Choroid plexus epithelial cell (primary cell): ENCODE data around the gene USP17L13.
"Not testable (repeated sequence)": the region's sequence is repeated elsewhere in the genome, so short reads cannot be mapped to it uniquely, and the experiment has no call there.

ENCODE experiments used
- DNase-seq: peaks from one replicate; pipeline ENCODE4 v3.0.0-alpha.2; 2010; ENCODE audit warnings: low read depth
- H3K4me3 ChIP-seq: 2 replicates; pipeline ENCODE4 v1.5.1; 2011; ENCODE audit warnings: low read depth, mild to moderate bottlenecking, control low read depth, low read length, moderate library complexity

Gene USP17L13

GRCh38 chr4:9224596-9224995, at the start of gene USP17L13:
Gene USP17L13, plus strand, starts transcription at chr4:9224896. Its CDS starts 0 bp downstream, at chr4:9224896.
- not testable (repeated sequence) for DNase-seq, H3K4me3 ChIP-seq

- not testable (repeated sequence) for DNase-seq, H3K4me3 ChIP-seq
Measured at GRCh38 chr4:9210357-9210756, 14.3 kb upstream of the USP17L13 start, which contains the start of gene USP17L10. Gene USP17L10, plus strand, starts transcription at chr4:9210657. Its CDS starts 0 bp downstream, at chr4:9210657.

GRCh38 chr4:9214701-9215100, 10.0 kb upstream of the USP17L13 start:
- H3K4me3 ChIP-seq, DNase-seq: not testable (repeated sequence)

- H3K4me3 ChIP-seq, DNase-seq: not testable (repeated sequence)
Measured at GRCh38 chr4:9215105-9215504, 9.6 kb upstream of the USP17L13 start, which contains the start of gene USP17L11. Gene USP17L11, plus strand, starts transcription at chr4:9215405. Its CDS starts 0 bp downstream, at chr4:9215405.

GRCh38 chr4:9219852-9220251, 4.8 kb upstream of the USP17L13 start, which contains the start of gene USP17L12:
Gene USP17L12, plus strand, starts transcription at chr4:9220152. Its CDS starts 0 bp downstream, at chr4:9220152.
- not testable (repeated sequence) for H3K4me3 ChIP-seq

GRCh38 chr4:9230249-9230648, 5.6 kb downstream of the USP17L13 start:
- H3K4me3 ChIP-seq, DNase-seq: not testable (repeated sequence)

More at GRCh38 chr4:9219852-9220251, 4.8 kb upstream of the USP17L13 start, which contains the start of gene USP17L12:
- DNase-seq = not testable (repeated sequence)

- DNase-seq, H3K4me3 ChIP-seq: not testable (repeated sequence)
Measured at GRCh38 chr4:9234085-9234484, 9.4 kb downstream of the USP17L13 start, which contains the start of gene USP17L15. Gene USP17L15, plus strand, starts transcription at chr4:9234385. Its CDS starts 0 bp downstream, at chr4:9234385.

GRCh38 chr4:9238461-9238860, 13.8 kb downstream of the USP17L13 start:
- not testable (repeated sequence) for H3K4me3 ChIP-seq, DNase-seq

GRCh38 chr4:9243579-9243978, 18.9 kb downstream of the USP17L13 start, which contains the start of gene USP17L17:
Gene USP17L17, plus strand, starts transcription at chr4:9243879. Its CDS starts 0 bp downstream, at chr4:9243879.
- not testable (repeated sequence) for H3K4me3 ChIP-seq, DNase-seq

- DNase-seq, H3K4me3 ChIP-seq: not testable (repeated sequence)
Measured at GRCh38 chr4:9247953-9248680, 23.4 kb downstream of the USP17L13 start, which contains the start of gene USP17L18. Gene USP17L18, plus strand, starts transcription at chr4:9248630. Its CDS starts 0 bp downstream, at chr4:9248630.

- not testable (repeated sequence) for H3K4me3 ChIP-seq, DNase-seq
Measured at GRCh38 chr4:9253078-9253477, 28.4 kb downstream of the USP17L13 start, which contains the start of gene USP17L19. Gene USP17L19, plus strand, starts transcription at chr4:9253378. Its CDS starts 0 bp downstream, at chr4:9253378.

- DNase-seq, H3K4me3 ChIP-seq: not testable (repeated sequence)
Measured at GRCh38 chr4:9257824-9258223, 33.1 kb downstream of the USP17L13 start, which contains the start of gene USP17L20. Gene USP17L20, plus strand, starts transcription at chr4:9258124. Its CDS starts 0 bp downstream, at chr4:9258124.

GRCh38 chr4:9262572-9262971, 37.9 kb downstream of the USP17L13 start, which contains the start of gene USP17L21:
Gene USP17L21, plus strand, starts transcription at chr4:9262872. Its CDS starts 0 bp downstream, at chr4:9262872.
- not testable (repeated sequence) for DNase-seq, H3K4me3 ChIP-seq

GRCh38 chr4:9267319-9267718, 42.6 kb downstream of the USP17L13 start, which contains the start of gene USP17L22:
Gene USP17L22, plus strand, starts transcription at chr4:9267619. Its CDS starts 0 bp downstream, at chr4:9267619.
- H3K4me3 ChIP-seq, DNase-seq: not testable (repeated sequence)

GRCh38 chr4:9271719-9272118, 47.0 kb downstream of the USP17L13 start:
- not testable (repeated sequence) for H3K4me3 ChIP-seq, DNase-seq
